ENCODE data around the gene ACADL. TPM values are rescaled to one million over a fixed set of nuclear protein-coding genes. Genes with fewer than 3 reads are reported as not detected.

Gene ACADL
- total RNA-seq, 1 experiment from 2014 or later: not detected

DNA sequence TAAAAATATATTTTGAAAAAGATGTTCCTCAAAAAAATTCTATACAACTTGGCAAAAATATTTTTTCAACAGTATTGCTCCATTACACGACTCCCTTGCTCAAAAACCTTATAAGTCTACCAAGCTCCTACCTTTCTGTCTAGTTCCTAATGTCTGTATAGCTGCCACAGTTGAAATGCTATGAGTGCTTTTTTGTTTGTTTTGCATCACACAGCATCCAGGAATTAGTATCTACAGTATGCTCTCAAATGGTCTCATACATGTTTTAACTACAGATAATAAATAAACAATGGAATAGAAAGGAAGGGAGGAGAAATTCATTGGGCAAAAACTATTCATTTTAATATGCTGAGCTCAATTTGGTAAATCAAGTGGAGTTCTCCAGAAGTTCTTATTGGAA, 17.3 kb downstream of the ACADL start:
- Histone ChIP-seq H3K27ac (ENCODE audit: low read depth, low read length) (no peak overlapping the region), H3K9me2 (ENCODE audit: insufficient read depth) (no peaks in the 10 kb centered on the region), H4K20me1 (ENCODE audit: insufficient read depth) (no peaks in the 10 kb centered on the region), H2AFZ (ENCODE audit: low read depth, low read length, poor library complexity, severe bottlenecking) (no peak overlapping the region), H3K36me3 (ENCODE audit: control insufficient read depth in 1 of 2, insufficient read depth in 2 of 2, low read length in 2 of 2) (no peaks in the 10 kb centered on the region), H3K4me1 (ENCODE audit: control insufficient read depth in 1 of 2, insufficient read depth in 2 of 2, low read length in 2 of 2) (no peaks in the 10 kb centered on the region), H3K9ac (ENCODE audit: low read length) (no peak overlapping the region), H3K9me3 (ENCODE audit: control insufficient read depth in 1 of 2, insufficient read depth in 1 of 2, low read depth in 1 of 2, low read length in 2 of 2) (no peaks in the 10 kb centered on the region), H3K79me2 (ENCODE audit: insufficient read depth, low read length) (no peaks in the 10 kb centered on the region), H3K4me2 (ENCODE audit: low read length) (no peak overlapping the region), H3K4me3 (replicated peaks in 1 of 2; ENCODE audit: low read depth in 1 of 2, low read length in 2 of 2) (no peak overlapping the region), H3K27me3 (ENCODE audit: insufficient read depth, low read length) (no peaks in the 10 kb centered on the region)
- ATAC-seq (no peak), DNase-seq (ENCODE audit: low read depth, low spot score) (no peak)
- intact Hi-C loops (cut with micrococcal nuclease): no loop called here
- ChIA-PET RAD21 (ENCODE audit: low non-redundant PET in 1 of 2, low total read pairs in 2 of 2, uncharacterized antibody in 2 of 2, unreplicated experiment in 2 of 2) (no interaction called here), POLR2A (no interaction called here), CTCF (interaction anchor here (2.8 kb wide), 1 partner anchor 9 kb away, joined by 11 read pairs; no protein-coding TSS in a partner anchor)
- BruUV-seq (replicated peaks): no TSS peak
- TF ChIP-seq ZBTB33 (IDR thresholded peaks at IDR 0.05; ENCODE audit: extremely low read depth, insufficient replicate concordance, low read length): no peak
- TF ChIP-seq REST (IDR thresholded peaks at IDR 0.05; ENCODE audit: low read depth): no peak
- no peak for TF ChIP-seq ZNF274 (IDR thresholded peaks at IDR 0.05; ENCODE audit: low read depth, low read length)
- TF ChIP-seq SP1 (IDR thresholded peaks at IDR 0.05; ENCODE audit: low read depth): no peak
- no peak for TF ChIP-seq CEBPB (IDR thresholded peaks at IDR 0.05; ENCODE audit: low read depth)
- TF ChIP-seq TCF7L2 (IDR thresholded peaks at IDR 0.05; ENCODE audit: borderline replicate concordance, extremely low read depth, insufficient read depth, insufficient read length): no peak
- TF ChIP-seq POLR2A (IDR thresholded peaks at IDR 0.05; ENCODE audit: borderline replicate concordance, extremely low read depth, insufficient read depth, insufficient read length): no peak

All from HCT116 (cell line).